PFSK-1 (cell line): ENCODE results near the gene ERCC1.
A peak's percentile ranks its signal among the peaks of the same experiment; 100 is the strongest.

Experiments used
- FOXP2 ChIP-seq: optimal IDR thresholded peaks from 2 replicates; pipeline ENCODE3; 2011; ENCODE audit warnings: borderline replicate concordance, control low read depth, inconsistent platforms; ENCODE audit not compliant: insufficient read depth; ENCODE audit errors: extremely low read length, extremely low read depth
- POLR2AphosphoS5 ChIP-seq: IDR thresholded peaks from 2 replicates; pipeline ENCODE4 v1.6.1; 2012; ENCODE audit warnings: low read depth, mild to moderate bottlenecking, control low read depth, low read length, moderate library complexity
- SIN3A ChIP-seq: IDR thresholded peaks from 2 replicates; pipeline ENCODE4 v1.6.1; 2012; ENCODE audit warnings: mild to moderate bottlenecking, low read length, moderate library complexity, borderline replicate concordance; ENCODE audit not compliant: insufficient read depth
- TAF1 ChIP-seq: IDR thresholded peaks from 2 replicates; pipeline ENCODE4 v1.6.1; 2012; ENCODE audit warnings: low read length, control low read depth, borderline replicate concordance; ENCODE audit not compliant: insufficient read depth
- TF ChIP-seq, protein P1 (sequence below), 2 experiments: IDR thresholded peaks; 2 replicates each; pipeline versions ENCODE4 v1.6.1 to v1.8.0; 2011 to 2012; ENCODE audit warnings: low read depth in 2 of 2, low read length in 2 of 2, control low read depth in 1 of 2, inconsistent platforms in 1 of 2, mild to moderate bottlenecking in 1 of 2, moderate library complexity in 1 of 2; ENCODE audit not compliant: insufficient read depth in 1 of 2

The ERCC1 gene

DNA sequence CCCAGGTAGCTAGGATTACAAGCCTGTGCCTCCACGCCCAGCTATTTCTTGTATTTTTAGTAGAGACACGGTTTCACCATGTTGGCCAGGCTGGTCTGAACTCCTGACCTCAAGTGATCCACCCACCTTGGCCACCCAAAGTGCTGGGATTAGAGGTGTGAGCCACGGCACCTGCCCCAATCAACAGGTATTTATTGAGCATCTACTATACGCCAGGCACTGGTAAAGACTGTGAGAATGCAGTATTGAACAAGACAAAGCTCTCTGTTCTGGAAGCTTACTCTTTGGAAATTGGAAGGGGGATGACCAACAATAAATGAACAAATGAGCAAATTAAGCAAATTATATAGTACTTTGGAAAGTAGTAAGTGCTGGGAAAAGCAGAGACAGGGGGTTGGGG lies 21.4 kb upstream of the ERCC1 start:
- no peak for TF ChIP-seq SIN3A
- TF ChIP-seq POLR2AphosphoS5 = no peak
- TF ChIP-seq, protein P1, sequence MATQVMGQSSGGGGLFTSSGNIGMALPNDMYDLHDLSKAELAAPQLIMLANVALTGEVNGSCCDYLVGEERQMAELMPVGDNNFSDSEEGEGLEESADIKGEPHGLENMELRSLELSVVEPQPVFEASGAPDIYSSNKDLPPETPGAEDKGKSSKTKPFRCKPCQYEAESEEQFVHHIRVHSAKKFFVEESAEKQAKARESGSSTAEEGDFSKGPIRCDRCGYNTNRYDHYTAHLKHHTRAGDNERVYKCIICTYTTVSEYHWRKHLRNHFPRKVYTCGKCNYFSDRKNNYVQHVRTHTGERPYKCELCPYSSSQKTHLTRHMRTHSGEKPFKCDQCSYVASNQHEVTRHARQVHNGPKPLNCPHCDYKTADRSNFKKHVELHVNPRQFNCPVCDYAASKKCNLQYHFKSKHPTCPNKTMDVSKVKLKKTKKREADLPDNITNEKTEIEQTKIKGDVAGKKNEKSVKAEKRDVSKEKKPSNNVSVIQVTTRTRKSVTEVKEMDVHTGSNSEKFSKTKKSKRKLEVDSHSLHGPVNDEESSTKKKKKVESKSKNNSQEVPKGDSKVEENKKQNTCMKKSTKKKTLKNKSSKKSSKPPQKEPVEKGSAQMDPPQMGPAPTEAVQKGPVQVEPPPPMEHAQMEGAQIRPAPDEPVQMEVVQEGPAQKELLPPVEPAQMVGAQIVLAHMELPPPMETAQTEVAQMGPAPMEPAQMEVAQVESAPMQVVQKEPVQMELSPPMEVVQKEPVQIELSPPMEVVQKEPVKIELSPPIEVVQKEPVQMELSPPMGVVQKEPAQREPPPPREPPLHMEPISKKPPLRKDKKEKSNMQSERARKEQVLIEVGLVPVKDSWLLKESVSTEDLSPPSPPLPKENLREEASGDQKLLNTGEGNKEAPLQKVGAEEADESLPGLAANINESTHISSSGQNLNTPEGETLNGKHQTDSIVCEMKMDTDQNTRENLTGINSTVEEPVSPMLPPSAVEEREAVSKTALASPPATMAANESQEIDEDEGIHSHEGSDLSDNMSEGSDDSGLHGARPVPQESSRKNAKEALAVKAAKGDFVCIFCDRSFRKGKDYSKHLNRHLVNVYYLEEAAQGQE (IDR thresholded peaks at IDR 0.05; ENCODE audit: insufficient read depth in 1 of 2, low read depth in 2 of 2, low read length in 2 of 2) = no peak
- no peak for TF ChIP-seq TAF1

GRCh38 chr19:45444318-45445041 lies 20.8 kb upstream of the ERCC1 start:
- TF ChIP-seq POLR2AphosphoS5 = no peak
- no peak for TF ChIP-seq TAF1
- peak; percentile 54 for TF ChIP-seq FOXP2

- TF ChIP-seq FOXP2 (peak; percentile 78), SIN3A (no peak)
Observed at GRCh38 chr19:45443462-45444317, 20.0 kb upstream of the ERCC1 start.

DNA sequence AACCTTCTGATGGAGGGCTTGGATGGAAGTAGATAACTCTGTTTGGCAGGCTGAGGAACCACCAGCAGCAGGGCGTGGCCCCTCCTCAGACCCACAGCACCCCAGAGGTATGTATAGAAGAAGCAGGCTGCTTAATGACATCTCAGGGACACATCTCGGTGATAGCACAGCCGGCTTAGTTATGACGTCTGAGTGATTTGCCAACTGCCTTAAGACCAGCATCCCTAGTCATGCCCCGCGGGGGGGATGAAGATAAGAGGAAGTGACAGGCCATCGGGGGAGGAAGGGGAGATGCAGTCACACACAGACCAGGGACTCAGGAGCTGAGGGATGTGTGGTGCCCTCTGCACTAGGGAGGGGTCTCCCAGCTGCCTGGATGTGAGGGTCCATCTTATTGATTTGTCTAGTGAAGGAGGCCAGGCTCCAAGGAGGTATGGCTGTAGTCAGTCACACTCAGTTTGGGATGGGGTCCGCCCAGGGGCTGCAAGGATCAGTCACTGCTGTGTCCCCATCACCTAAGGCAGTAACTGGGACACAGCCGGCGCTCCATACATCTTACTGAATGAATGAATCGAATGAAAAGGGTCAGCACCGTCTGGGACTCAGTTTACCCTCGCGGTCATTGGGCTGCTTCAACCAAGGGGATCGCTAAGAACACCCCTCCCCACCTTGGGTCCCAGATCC lies 19.2 kb upstream of the ERCC1 start:
- TF ChIP-seq TAF1 (no peak), SIN3A (no peak), FOXP2 (no peak), POLR2AphosphoS5 (no peak)
- TF ChIP-seq, protein P1 (IDR thresholded peaks at IDR 0.05; ENCODE audit: insufficient read depth in 1 of 2, low read depth in 2 of 2, low read length in 2 of 2) = no peak

- TF ChIP-seq POLR2AphosphoS5 = no peak
- no peak for TF ChIP-seq SIN3A
- no peak for TF ChIP-seq FOXP2
- TF ChIP-seq, protein P1 (IDR thresholded peaks at IDR 0.05; ENCODE audit: insufficient read depth in 1 of 2, low read depth in 2 of 2, low read length in 2 of 2) = no peak
- TF ChIP-seq TAF1 = no peak
Observed at GRCh38 chr19:45442408-45442777, 18.7 kb upstream of the ERCC1 start.
